DMS114 treated with DMSO at 0.1 percent for 48 hours (cell line): ENCODE data around the gene POLR3K.

Experiments
- DNase-seq: peaks from one replicate; lab custom pipeline; 2025; ENCODE audit not compliant: unreplicated experiment; lab: John Stamatoyannopoulos, UW

POLR3K gene

GRCh38 chr16:66309-67182 lies 13.1 kb upstream of the POLR3K start:
- no peak for DNase-seq

GRCh38 chr16:65745-66144 lies 12.3 kb upstream of the POLR3K start:
- DNase-seq = peak; percentile 19

DNA sequence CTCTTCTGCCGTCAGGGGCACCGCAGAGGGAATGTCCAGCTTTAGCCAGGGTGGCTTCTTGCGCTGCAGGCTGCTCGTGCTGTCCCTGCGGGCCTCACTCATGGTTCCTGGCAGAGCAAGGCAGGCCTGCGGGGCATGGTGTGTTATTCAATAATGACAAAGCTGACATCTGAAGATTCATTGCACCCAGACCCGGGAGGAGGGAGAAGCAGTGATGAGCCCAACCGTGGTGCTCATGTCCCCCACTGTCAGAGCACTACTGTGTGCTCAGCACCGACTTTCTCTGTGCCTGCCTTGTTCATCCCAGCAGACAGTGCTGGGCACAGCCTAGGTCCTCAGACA lies 11.5 kb upstream of the POLR3K start:
- DNase-seq = no peak

DNA sequence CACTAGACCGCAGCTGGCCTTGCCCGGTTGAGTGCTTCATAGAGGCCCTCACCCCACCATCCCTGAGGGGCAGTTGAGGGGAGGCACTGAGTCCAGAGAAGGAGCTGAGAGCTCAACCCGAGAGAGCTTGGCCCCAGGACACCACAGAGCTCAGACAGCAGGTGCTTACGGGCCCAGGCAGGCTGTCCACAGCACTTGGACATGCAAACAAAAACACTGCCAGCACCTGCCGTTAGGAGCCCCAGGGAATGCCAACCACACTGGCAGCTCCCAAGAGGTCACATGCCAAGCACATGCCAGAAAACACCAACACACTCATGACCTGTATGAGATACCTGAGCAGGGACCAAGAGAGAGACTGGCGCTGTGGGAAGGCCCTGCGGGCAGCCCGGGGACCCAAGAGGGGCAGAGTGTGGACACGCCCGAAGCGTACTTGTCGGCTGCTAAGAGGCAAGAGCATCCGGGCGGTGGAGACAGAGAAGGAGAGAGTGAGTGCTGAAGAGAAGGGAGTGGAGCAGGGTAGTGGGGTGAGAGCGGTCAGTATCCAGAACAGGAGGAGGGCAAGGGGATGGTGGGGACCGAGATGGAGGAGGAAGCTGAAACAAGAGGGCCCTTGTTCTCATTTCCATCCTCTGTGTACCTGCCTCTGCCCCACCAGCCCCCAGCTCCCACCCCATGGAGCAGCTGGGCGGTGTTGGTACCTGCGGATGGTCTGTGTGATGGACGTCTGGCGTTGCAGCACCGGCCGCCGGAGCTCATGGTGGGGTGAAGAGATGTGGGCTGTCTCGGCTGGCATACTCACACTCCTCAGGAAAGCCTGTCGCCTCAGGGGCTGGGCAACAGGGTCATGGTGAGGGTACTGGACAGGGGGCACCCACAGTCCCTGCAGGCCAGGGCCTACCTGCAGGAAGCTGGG lies 10.8 kb upstream of the POLR3K start:
- no peak for DNase-seq

- no peak for DNase-seq
These were observed 10.1 kb upstream of the POLR3K start for GRCh38 chr16:63466-63865.

DNA sequence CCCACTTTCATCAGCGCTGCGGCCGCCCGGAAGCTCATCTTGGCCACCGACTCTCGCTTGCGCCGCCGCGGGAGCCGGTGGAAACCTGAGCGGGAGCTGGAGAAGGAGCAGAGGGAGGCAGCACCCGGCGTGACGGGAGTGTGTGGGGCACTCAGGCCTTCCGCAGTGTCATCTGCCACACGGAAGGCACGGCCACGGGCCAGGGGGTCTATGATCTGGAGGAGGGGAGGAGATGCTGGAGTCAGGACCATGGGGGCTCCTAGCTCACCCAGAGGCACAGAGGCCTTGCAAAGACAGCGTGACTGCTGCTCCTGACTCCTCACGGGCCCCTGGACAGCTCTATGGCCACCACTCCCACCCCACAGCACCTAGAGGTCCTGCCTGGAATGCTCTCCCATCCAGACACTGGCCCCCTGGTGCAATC lies 9.6 kb upstream of the POLR3K start:
- no peak for DNase-seq

GRCh38 chr16:62283-62967 lies 9.0 kb upstream of the POLR3K start:
- DNase-seq = no peak

DNA sequence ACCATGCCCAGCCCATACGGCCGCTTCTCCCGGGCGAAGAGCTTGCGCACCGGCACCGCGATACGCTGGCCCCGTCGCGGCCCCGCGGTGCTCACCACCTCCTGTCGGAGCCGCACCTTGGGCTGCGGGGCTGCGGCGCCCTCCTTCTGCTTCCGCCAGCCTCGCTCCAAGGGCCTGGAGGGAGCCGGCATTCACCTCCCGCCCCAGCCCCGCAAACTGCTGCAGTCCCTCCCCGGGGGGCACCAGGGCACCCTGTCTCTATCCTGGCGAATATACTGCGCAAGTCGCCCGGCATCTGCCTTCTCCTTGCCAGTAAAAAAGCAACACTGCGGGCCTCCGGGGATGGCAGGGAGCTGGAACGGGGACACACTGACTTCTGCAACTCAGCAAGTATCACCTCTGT lies 8.5 kb upstream of the POLR3K start:
- no peak for DNase-seq

- DNase-seq = no peak
These were observed 7.8 kb upstream of the POLR3K start for GRCh38 chr16:60929-61878.

- DNase-seq = no peak
These were observed 6.8 kb upstream of the POLR3K start for GRCh38 chr16:60166-60565.

DNA sequence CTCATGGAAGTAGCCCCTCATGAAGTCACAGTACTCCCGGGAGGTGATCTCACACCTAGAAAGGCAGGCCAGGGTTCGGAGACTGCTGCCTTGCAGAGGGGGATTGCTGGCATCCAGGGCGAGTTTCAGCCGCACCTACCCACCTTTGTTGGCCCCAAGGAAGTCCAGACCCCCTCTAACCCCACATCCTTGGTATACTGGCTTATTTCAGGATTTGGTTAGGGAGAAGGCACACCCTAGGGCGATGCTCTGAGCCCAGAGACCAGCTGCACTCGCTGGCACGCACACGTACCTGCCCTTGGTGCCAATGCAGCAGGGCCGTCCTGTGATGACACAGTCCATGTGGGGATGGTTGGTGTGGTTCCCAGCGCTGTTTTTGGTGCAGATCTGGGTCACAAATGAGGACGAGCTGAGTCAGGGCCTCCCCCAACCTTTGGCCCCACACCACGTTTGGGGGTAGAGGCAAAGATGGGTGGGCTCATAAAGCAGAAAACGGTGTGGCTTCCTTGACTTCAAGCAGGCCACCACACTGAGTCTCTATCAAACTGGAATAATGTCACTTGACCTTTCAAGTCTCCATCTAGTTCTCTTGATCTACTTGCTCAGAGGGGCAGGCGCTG lies 6.1 kb upstream of the POLR3K start:
- no peak for DNase-seq

DNA sequence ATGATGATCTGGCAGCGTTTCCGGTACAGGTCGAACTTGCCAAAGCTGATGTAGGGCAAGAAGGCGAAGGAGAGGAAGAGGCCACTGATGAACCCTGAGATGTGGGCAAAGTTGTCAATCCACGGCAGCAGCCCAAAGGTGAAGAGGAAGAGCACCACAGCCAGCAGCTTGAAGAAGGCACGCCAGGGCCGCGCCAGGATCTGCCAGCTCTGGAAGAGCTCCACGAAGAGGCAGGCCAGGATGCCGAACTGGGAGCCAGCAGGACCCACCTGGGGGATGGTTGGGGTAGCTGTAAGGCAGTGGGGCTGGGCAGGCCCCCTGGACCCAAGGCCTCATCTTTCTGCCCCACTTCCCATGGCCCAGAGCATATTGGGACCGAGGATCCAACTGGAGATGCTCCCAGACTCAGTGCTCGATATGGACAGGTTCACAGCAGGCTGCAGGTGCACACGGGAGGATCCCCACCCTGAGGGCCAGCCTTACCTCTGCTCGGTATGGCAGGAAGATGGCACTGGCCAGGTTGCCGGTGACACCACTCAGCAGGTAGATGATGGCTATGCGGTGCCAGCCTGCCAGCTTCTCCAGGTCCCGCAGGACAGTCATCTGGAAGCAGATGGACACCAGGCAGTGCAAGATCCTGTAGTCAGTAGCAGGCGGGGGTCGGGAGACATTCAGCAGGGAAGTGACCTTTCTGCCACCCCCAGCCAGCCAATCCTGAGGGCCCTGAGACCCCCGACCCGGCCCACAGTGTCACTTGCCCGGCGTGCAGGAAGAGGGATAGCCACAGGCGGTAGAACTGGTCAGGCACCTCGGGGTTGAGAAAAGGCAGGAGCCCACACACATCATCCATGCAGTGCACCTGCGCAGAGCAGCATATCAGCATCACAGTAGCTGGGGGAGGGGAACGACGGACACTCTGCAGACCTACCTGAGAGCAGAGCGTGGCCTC lies 5.4 kb upstream of the POLR3K start:
- no peak for DNase-seq

GRCh38 chr16:57711-58110 lies 4.3 kb upstream of the POLR3K start:
- DNase-seq = no peak

DNA sequence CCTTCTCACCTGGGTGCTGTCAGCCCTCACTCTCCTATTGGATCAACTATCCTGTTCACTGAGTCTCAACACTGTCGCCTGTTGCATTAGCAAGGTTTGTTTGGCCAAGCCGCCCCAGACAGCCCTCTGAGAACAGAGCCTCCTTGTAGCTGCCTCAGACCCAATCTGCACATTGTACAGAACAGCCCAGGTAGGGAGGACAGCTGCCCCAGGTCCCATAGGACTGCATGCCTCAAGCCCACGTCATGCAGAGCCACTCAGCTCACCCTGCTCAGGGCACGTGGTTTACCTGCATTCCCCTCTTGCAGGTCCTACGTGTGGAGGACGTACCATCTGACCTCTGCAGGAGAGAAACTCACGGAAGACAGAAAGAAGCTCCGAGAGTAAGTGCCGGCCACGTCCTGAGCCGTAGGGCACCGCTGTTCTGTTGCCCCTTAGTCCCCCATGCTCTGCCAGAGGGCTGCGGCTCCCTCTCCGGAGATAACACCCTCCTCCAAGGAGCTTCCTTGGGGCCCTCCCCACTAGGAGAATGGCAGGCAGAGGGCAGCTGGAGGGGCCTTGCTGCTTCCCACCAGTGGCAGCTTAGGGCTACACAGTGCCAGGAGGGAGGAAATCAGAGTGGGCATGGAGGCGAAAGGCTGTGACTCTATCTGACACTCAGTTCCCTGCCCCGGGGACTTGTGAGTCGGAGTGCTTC lies 3.0 kb upstream of the POLR3K start:
- no peak for DNase-seq

DNA sequence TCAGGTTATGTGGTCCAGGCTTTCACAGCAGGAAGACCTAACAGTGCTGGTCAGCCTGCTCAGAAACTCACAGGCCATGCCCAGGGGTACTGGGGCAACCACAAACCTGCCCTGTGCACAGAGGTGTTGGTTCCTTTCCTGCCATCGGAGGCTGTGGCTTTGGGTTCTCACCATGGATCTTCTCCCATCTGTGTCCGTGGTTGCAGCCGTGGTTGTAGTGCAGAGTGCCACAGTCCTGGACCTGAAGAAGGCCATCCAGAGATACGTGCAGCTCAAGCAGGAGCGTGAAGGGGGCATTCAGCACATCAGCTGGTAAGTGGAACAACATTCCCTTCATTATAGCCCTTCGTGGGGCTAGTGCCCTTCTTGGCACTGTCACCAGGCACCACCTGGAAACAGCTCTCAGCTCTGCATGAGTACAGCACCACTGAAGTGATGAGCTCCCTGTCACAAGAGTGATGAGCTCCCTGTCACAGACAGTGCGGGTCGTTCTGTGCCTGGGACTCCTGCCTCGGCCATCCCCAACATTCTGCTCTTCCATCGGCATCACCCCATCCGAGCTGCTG lies 2.2 kb upstream of the POLR3K start:
- DNase-seq = no peak

- no peak for DNase-seq
These were observed 801 bp upstream of the POLR3K start for GRCh38 chr16:54237-54581.

DNA sequence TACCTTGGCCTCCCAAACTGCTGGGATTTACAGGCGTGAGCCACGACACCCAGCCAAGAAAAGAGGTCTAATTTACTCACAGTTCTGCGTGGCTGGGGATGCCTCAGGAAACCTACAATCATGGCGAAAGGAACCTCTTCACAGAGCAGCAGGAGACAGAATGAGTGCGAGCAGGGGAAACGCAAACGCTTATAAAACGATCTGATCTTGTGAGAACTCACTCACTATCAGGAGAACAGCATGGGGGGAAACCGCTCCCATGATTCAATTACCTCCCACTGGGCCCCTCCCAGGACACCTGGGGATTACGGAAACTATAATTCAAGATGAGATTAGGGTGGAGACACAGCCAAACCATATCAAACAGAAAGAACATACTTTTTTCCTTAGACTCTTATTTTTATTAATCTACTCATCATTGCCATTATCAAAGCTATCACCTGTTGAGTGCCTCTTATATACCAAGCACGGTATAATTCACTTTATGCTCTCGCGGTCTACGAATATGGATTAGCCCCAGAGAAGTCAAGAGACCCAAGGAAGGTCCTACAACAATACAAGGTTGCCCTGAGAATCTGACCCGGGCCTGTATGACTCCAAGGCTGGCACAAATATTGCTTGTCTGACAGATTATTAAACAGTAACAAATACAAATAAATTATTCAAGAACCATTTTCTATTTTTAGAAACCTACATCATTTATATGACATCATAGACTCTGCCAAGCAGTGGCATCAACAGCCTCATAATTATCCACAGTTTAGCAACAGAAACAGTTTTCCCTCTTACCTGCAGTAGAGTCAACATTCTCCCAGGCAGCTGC lies 2.4 kb downstream of the POLR3K start:
- DNase-seq = no peak
